Ramos (cell line): ENCODE data around the gene CDH20.

ENCODE experiments used
- in situ Hi-C: fragments of 300-500 bp; cut with MboI; formaldehyde crosslinking; loops from one replicate; pipeline ENCODE4 v1.14.3; 2022; ENCODE audit warnings: low sequenced_read_pairs; ENCODE audit not compliant: unreplicated experiment

Gene CDH20

GRCh38 chr18:61414086-61414485 is 80.9 kb downstream of the CDH20 start:
- in situ Hi-C loops, result no loop called here

GRCh38 chr18:61419763-61420162 is 86.5 kb downstream of the CDH20 start:
- in situ Hi-C loops, result no loop called here

GRCh38 chr18:61420218-61420885 is 87.1 kb downstream of the CDH20 start:
- in situ Hi-C loops, result no loop called here

- in situ Hi-C loops, result no loop called here
Observed at GRCh38 chr18:61426492-61427053, 93.3 kb downstream of the CDH20 start.

- in situ Hi-C loops, result no loop called here
Observed at GRCh38 chr18:61428266-61428665, 95.0 kb downstream of the CDH20 start.

GRCh38 chr18:61432590-61432989 is 99.4 kb downstream of the CDH20 start:
- in situ Hi-C loops, result no loop called here

GRCh38 chr18:61435064-61435652 is 101.9 kb downstream of the CDH20 start:
- in situ Hi-C loops, result no loop called here

GRCh38 chr18:61443081-61443725 is 110.0 kb downstream of the CDH20 start:
- in situ Hi-C loops, result no loop called here

- in situ Hi-C loops, result no loop called here
Observed at GRCh38 chr18:61448316-61448715, 115.1 kb downstream of the CDH20 start.

- in situ Hi-C loops, result no loop called here
Observed at GRCh38 chr18:61459896-61460648, 126.8 kb downstream of the CDH20 start.

- in situ Hi-C loops, result no loop called here
Observed at GRCh38 chr18:61464551-61465142, 131.4 kb downstream of the CDH20 start.

GRCh38 chr18:61466736-61467135 is 133.5 kb downstream of the CDH20 start:
- in situ Hi-C loops, result no loop called here

GRCh38 chr18:61470031-61470674 is 136.9 kb downstream of the CDH20 start:
- in situ Hi-C loops, result no loop called here

GRCh38 chr18:61471541-61471940 is 138.3 kb downstream of the CDH20 start:
- in situ Hi-C loops, result no loop called here

GRCh38 chr18:61471942-61472341 is 138.7 kb downstream of the CDH20 start:
- in situ Hi-C loops, result no loop called here

GRCh38 chr18:61474341-61474740 is 141.1 kb downstream of the CDH20 start:
- in situ Hi-C loops, result no loop called here

GRCh38 chr18:61474918-61475317 is 141.7 kb downstream of the CDH20 start:
- in situ Hi-C loops, result no loop called here

- in situ Hi-C loops, result no loop called here
Observed at GRCh38 chr18:61475931-61476330, 142.7 kb downstream of the CDH20 start.

GRCh38 chr18:61489334-61489733 is 156.1 kb downstream of the CDH20 start:
- in situ Hi-C loops, result no loop called here

GRCh38 chr18:61496374-61496773 is 163.1 kb downstream of the CDH20 start:
- in situ Hi-C loops, result no loop called here
